GM23248 (cell line): ENCODE results near the gene MYO16.

Experiments
- EZH2 ChIP-seq: fragments of 200-600 bp; sonication (generic); IDR thresholded peaks from 2 replicates; pipeline ENCODE4 v1.6.1; 2018; ENCODE audit warnings: antibody characterized with exemption, mild to moderate bottlenecking; ENCODE audit not compliant: insufficient read depth, poor library complexity, severe bottlenecking
- EZH2phosphoT487 ChIP-seq: fragments of 200-600 bp; sonication (generic); IDR thresholded peaks from 2 replicates; pipeline ENCODE4 v1.6.1; 2018; ENCODE audit warnings: antibody characterized with exemption, moderate library complexity, mild to moderate bottlenecking, low read depth; ENCODE audit not compliant: insufficient read depth

- TF ChIP-seq EZH2 (no peak), EZH2phosphoT487 (no peak)
Observed at GRCh38 chr13:109249780-109250528, 620.5 kb downstream of the MYO16 start.
